HG03280 (cell line): ENCODE measurements around the gene TYW1B.
"Not testable (repeated sequence)": the region's sequence is repeated elsewhere in the genome, so short reads cannot be mapped to it uniquely, and the experiment has no call there.

Experiments used
- ATAC-seq: cut with Tn5 transposase; IDR thresholded peaks from one replicate; pipeline ENCODE4 v1.9.1; 2021; ENCODE audit warnings: mild to moderate bottlenecking, moderate library complexity; ENCODE audit not compliant: unreplicated experiment

The TYW1B gene

GRCh38 chr7:72705693-72706092 lies 122.3 kb downstream of the TYW1B start:
- ATAC-seq: not testable (repeated sequence)

- ATAC-seq: no peak
Observed at GRCh38 chr7:72704894-72705293, 123.1 kb downstream of the TYW1B start.

- not testable (repeated sequence) for ATAC-seq
Observed at GRCh38 chr7:72700548-72700947, 127.5 kb downstream of the TYW1B start.

GRCh38 chr7:72697066-72697465 lies 130.9 kb downstream of the TYW1B start:
- ATAC-seq: not testable (repeated sequence)

DNA sequence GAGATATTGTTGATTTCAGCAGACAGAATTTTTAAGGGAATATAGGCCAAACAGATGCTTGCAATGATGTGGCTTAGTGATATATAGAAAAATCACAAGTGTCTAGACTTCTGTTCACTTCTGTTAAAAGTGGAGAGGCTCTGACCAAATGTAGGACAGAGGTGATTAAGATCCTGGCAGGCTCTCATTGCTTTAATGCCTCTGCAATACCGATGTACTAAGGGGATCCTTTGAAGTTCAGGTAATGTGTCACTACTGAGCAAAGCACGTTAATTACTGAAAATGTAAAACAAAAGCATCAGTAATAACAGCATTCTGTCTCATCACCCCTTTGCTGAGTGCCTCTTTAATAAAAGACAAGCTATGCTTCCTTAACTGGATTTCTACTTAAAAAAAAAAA lies 131.4 kb downstream of the TYW1B start:
- not testable (repeated sequence) for ATAC-seq

GRCh38 chr7:72695482-72695881 lies 132.5 kb downstream of the TYW1B start:
- not testable (repeated sequence) for ATAC-seq

DNA sequence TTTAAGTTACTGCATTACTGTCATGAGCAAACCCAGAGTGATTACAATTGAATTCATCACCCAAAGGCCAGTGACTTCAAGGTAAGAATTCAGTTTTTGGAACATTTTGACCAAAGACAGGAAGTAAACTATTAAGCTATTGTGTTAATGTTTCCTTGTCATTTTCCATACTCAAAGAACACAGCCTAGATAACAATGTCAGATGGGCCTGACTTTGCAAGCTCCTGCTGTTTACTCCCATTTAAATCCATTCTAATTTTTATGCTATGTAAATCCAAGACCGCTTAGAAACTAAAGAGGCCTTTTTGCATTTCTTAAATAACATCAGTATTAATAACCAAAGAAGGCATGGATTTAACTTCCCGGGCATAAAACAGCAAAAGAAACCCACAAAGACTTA lies 136.6 kb downstream of the TYW1B start:
- ATAC-seq: not testable (repeated sequence)

DNA sequence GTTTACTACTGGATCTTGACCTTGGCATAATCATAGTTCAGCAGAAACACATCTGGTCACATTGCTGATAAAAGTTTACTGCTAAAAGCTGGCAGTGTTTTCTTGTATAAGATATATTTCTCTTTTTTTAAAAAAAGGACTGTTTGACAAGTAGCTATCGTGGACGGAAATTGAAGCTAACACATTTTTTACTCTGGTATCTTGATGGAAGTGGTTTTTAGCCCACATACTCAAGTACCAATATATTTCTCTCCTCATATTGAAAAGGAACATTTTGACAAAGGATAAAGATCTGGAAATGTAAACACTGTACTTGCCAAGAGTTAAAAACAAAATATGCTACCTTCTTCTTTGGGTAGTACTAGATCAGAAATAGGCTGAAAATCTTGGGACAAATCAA lies 137.8 kb downstream of the TYW1B start:
- ATAC-seq: not testable (repeated sequence)

DNA sequence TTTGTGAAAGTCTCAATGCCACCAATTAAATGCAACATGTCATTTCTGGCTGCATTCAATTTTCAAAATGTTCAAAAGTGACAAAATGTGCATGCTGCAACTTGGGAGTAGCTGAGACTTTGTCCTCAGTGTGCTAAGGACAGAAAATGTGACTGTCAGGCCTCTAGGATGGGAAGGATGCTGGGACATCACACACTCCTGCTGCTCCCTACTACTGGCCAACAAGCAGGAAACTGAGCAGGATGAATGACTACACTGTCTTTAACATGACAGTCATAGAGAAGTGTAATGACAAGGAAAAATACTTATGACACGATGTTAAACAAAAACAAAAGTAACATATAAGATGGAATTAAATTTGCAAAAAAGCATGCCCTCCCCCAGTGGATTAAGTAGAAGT lies 138.7 kb downstream of the TYW1B start:
- ATAC-seq: not testable (repeated sequence)

DNA sequence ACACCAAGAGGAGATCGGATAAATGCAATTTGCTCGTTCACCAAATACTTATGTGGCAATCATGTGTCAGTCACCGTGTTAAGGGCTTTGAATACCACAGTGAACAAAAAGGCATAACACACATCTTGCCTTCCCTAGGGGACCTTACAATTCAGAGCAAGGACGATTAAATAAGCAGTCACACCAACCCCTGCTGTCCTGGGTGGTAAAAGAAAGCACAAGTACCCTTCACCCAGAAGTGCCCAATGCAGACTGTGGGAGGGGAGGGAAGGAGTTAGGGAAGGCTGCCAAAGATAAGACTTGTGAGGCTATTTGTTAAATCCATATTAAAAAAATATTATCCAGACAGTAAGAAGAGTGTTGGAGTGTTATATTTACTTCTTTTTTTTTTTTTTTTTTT lies 146.8 kb downstream of the TYW1B start:
- not testable (repeated sequence) for ATAC-seq

DNA sequence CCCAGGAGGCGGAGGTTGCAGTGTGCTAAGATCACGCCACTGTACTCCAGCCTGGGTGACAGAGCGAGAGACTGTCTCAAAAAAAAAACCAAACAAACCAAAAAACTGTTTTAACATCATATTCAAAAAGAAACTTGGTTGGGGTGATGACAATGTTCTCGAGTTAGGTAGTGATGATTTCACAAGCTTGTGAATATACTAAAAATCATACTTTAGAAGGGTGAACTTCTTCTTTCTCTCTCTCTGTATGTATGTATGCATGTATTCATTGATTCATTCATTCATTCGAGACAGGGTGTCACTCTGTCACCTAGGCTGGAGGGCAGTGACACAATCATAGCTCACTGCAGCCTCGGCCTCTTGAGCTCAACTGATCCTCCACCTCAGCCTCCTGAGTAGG lies 151.1 kb downstream of the TYW1B start:
- not testable (repeated sequence) for ATAC-seq

DNA sequence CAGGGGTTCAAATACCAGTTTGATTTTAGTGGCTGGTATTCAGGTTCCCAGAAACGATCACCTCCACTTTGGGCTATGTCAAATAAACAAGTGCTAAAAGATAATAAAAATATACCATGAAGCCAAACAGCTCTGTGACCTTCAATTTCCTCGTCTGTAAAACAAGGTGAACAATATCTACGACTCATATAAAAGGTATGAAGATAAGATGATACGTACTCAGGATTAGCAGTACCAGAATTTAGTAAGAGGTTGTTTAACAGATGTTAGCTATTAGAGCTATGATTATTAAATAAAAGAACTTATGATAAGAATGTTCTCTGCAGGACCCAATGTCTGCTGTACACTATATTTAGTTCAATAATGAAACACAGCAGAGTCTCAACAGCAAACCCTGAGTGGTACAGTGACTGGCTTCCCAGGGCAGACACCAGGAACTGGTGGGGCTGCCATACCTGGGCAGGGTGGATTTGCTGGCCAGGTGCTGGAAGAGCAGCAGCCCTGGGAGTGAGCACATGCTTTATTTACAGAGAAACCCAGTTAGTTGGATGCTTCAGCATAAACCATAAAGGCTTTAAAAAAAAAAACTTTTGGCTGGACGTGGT lies 151.8 kb downstream of the TYW1B start:
- not testable (repeated sequence) for ATAC-seq

DNA sequence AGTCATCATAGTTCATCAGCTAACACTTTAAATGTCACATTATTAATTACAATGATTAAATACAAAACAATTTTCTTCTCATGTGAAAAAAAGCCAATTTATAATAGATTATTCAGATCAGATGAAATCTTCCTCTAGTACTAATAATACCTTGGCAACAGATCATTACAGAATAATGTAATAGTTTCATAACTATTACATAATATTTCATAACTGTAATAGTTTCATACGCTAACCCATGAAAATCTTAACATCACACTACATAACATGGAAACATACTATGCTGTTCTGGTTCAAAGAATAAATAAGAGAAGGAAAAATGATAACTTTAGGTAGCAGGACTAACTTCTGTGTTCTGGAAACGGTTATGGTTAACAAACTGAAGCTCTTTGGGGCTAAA lies 152.3 kb downstream of the TYW1B start:
- ATAC-seq: not testable (repeated sequence)

DNA sequence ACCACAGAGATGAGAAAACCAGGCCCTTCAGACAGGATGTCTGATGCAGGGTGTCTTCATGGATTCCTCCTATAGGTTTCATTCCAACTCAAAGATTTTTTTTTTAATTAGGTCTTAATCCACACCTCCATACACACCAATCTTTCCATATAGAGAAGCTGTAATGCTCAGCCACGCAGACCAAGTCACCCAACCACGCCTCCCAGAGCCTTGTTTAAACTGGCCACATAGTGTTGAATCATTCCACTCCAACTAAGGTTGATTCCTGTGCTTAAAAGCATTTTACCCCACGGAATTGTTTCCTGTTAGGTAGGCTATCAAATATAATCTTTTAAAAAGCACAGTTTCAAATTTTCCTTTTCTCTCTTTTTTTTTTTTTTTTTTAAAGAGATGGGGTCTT lies 153.6 kb downstream of the TYW1B start:
- ATAC-seq: no peak

GRCh38 chr7:72670850-72671249 lies 157.2 kb downstream of the TYW1B start:
- ATAC-seq: not testable (repeated sequence)

- ATAC-seq: not testable (repeated sequence)
Observed at GRCh38 chr7:72668435-72668834, 159.6 kb downstream of the TYW1B start.

GRCh38 chr7:72667049-72667448 lies 161.0 kb downstream of the TYW1B start:
- not testable (repeated sequence) for ATAC-seq

GRCh38 chr7:72648574-72648973 lies 179.4 kb downstream of the TYW1B start:
- not testable (repeated sequence) for ATAC-seq

DNA sequence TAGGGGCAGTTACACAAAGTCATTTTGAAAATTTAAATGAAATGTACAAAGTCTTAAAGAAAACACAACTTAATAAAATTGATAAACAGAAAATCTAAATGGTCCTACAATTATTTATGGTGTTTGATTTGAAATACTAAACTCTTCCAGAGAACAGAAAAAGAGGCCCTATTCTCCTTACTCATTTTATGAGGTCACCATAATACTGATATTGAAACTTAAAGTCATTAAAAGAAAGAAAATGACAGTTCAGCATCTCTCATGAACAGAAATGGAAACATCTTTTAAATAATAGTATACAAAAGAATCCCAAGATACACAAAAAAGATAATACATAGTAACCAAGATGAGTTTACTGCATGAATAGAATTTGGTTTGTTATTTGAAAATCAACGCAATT lies 184.3 kb downstream of the TYW1B start:
- not testable (repeated sequence) for ATAC-seq

- ATAC-seq: not testable (repeated sequence)
Observed at GRCh38 chr7:72641485-72642248, 186.3 kb downstream of the TYW1B start.

- ATAC-seq: peak; percentile 87
Observed at GRCh38 chr7:72640740-72641139, 187.3 kb downstream of the TYW1B start.

- ATAC-seq: not testable (repeated sequence)
Observed at GRCh38 chr7:72635273-72635908, 192.6 kb downstream of the TYW1B start.
